GM12878 (cell line): ENCODE results near the gene RPP30. TPM values are rescaled to one million over a fixed set of nuclear protein-coding genes. Genes with fewer than 3 reads are reported as not detected.

Experiments
- ATAC-seq: fragments of 200-7000 bp; cut with Tn5 transposase; 3 replicates; pipeline ENCODE4 v1.9.1; 2020; ENCODE audit warnings: mild to moderate bottlenecking, moderate library complexity
- BruUV-seq: library from RNA; stranded (reverse); fragments of 400-500 nt; replicated peaks from 2 replicates; lab custom pipeline; 2021; lab: Mats Ljungman, UMichigan
- CTCF ChIA-PET: fragments of 300-600 bp; sonication (Branson Sonifier 250); formaldehyde crosslinking; extraction: SDS; loops from one replicate; lab custom pipeline; 2021; ENCODE audit warnings: inconsistent platforms; lab: Yijun Ruan, JAX
- POLR2A ChIA-PET: fragments of 350-600 bp; formaldehyde crosslinking; extraction: SDS; loops from one replicate; lab custom pipeline; 2021; ENCODE audit warnings: inconsistent platforms; lab: Charles Lee
- RAD21 ChIA-PET: fragments of 300-600 bp; sonication (Branson Sonifier 250); formaldehyde crosslinking; loops from one replicate; lab custom pipeline; 2023; ENCODE audit warnings: antibody characterized with exemption; ENCODE audit not compliant: unreplicated experiment; lab: Charles Lee
- SMC1A ChIA-PET: fragments of 300-600 bp; sonication (Branson Sonifier 250); formaldehyde crosslinking; loops from one replicate; lab custom pipeline; 2023; ENCODE audit not compliant: unreplicated experiment, uncharacterized antibody; lab: Charles Lee
- DNase-seq: peaks from one replicate; pipeline ENCODE4 v3.0.0-alpha.2; 2011; ENCODE audit warnings: low read depth, low spot score
- FAIRE-seq: peaks from 3 replicates; lab custom pipeline; 2011; peaks lifted over from hg19 to GRCh38; lab: Jason Lieb, UNC
- H2AFZ ChIP-seq: 2 replicates; pipeline ENCODE4 v1.6.0; 2011; ENCODE audit warnings: low read depth, low read length, control low read depth; ENCODE audit not compliant: control insufficient read depth
- H3K27ac ChIP-seq: 2 replicates; pipeline ENCODE4 v1.5.1; 2011; ENCODE audit warnings: control low read depth; ENCODE audit not compliant: control insufficient read depth, insufficient read depth
- H3K27me3 ChIP-seq, 2 experiments: replicated peaks in 1 of 2; 2 replicates each; pipeline versions ENCODE4 v1.6.0 to v1.6.1; 2011; ENCODE audit warnings: low read length in 1 of 2; ENCODE audit not compliant: control insufficient read depth in 2 of 2, insufficient read depth in 2 of 2
- H3K36me3 ChIP-seq, 2 experiments: 2 replicates each; pipeline ENCODE4 v1.5.1; 2011; ENCODE audit warnings: low read length in 1 of 2; ENCODE audit not compliant: control insufficient read depth in 2 of 2, insufficient read depth in 2 of 2
- H3K4me1 ChIP-seq: 2 replicates; pipeline ENCODE4 v1.6.1; 2011; ENCODE audit warnings: mild to moderate bottlenecking, low read length, moderate library complexity, mixed read lengths; ENCODE audit not compliant: control insufficient read depth, insufficient read depth
- H3K4me2 ChIP-seq: 2 replicates; pipeline ENCODE4 v1.6.0; 2011; ENCODE audit warnings: control low read depth; ENCODE audit not compliant: control insufficient read depth, insufficient read depth
- H3K4me3 ChIP-seq: fragments of 200-600 bp; sonication (generic); 2 replicates; pipeline ENCODE4 v1.5.1; 2016
- H3K79me2 ChIP-seq: 2 replicates; pipeline ENCODE4 v1.6.0; 2011; ENCODE audit warnings: low read length; ENCODE audit not compliant: control insufficient read depth, insufficient read depth
- H3K9ac ChIP-seq: 2 replicates; pipeline ENCODE4 v1.8.0; 2011; ENCODE audit warnings: low read length, control low read depth, mixed read lengths; ENCODE audit not compliant: control insufficient read depth, insufficient read depth
- H3K9me3 ChIP-seq: replicated peaks from 3 replicates; pipeline ENCODE4 v1.5.1; 2011; ENCODE audit warnings: mild to moderate bottlenecking, low read length; ENCODE audit not compliant: control insufficient read depth, insufficient read depth
- H4K20me1 ChIP-seq: 2 replicates; pipeline ENCODE4 v1.6.0; 2011; ENCODE audit not compliant: control insufficient read depth, insufficient read depth
- CTCF ChIP-seq, 3 experiments: IDR thresholded peaks in 2 of 3; conservative IDR thresholded peaks in 1 of 3; 2 replicates each; pipeline ENCODE4 v1.5.1; 2011; ENCODE audit warnings: low read depth in 3 of 3, low read length in 3 of 3, mild to moderate bottlenecking in 3 of 3, control low read depth in 2 of 3, moderate library complexity in 2 of 3, inconsistent platforms in 1 of 3, mixed read lengths in 1 of 3; ENCODE audit not compliant: control insufficient read depth in 2 of 3, insufficient read depth in 1 of 3; ENCODE audit errors: extremely low read depth in 1 of 3
- HDAC6 ChIP-seq: fragments of 200-600 bp; sonication (generic); IDR thresholded peaks from one replicate; pipeline ENCODE4 v1.8.0; 2017; ENCODE audit warnings: antibody characterized with exemption; ENCODE audit not compliant: unreplicated experiment
- RAD21 ChIP-seq: IDR thresholded peaks from 2 replicates; pipeline ENCODE4 v1.6.1; 2011; ENCODE audit warnings: mild to moderate bottlenecking, low read depth, low read length, moderate library complexity; ENCODE audit not compliant: insufficient read depth
- SMC3 ChIP-seq: IDR thresholded peaks from 2 replicates; pipeline ENCODE4 v1.6.1; 2011; ENCODE audit warnings: low read length, improper control_type of control experiment, borderline replicate concordance
- STAT3 ChIP-seq: IDR thresholded peaks from 2 replicates; pipeline ENCODE4 v1.6.1; 2011; ENCODE audit warnings: low read depth, low read length, improper control_type of control experiment
- WGBS: methylation state at CpG from one replicate; pipeline ENCODE4 v1.1.6; 2016; ENCODE audit warnings: low lambda C conversion rate; ENCODE audit not compliant: insufficient replicate concordance, insufficient coverage; ENCODE audit errors: missing lambda C conversion rate; 5-methylcytosine and 5-hydroxymethylcytosine counted together
- in situ Hi-C: fragments of 300-500 bp; cut with MboI; formaldehyde crosslinking; loops from 9 replicates; pipeline ENCODE4 v1.14.3; 2018; ENCODE audit warnings: mixed read lengths
- intact Hi-C: fragments of 100-400 bp; cut with micrococcal nuclease; formaldehyde crosslinking; loops from one replicate; pipeline ENCODE4 v1.14.2; 2022; ENCODE audit not compliant: unreplicated experiment
- polyA plus RNA-seq, 11 experiments: library from polyadenylated mRNA; depleted of rRNA in 4 of 11; unstranded in 6 of 11; stranded (reverse) in 5 of 11; fragments of >200 nt; fragmentation: Nextera tagmentation in 4 of 11; fragmentation: Illumina TruSeq in 1 of 11; extraction: Ambion mirVana in 4 of 11; extraction: Trizol in 1 of 11; gene quantifications; 1 replicate in 1 of 11; 2 replicates in 10 of 11; pipeline versions ENCODE4 v1.2.1 to v1.2.3, GENCODE V29; 2011 to 2016; ENCODE audit warnings: inconsistent platforms in 2 of 11, missing spikeins in 2 of 11, low read depth in 1 of 11
- total RNA-seq, 4 experiments: library from RNA; depleted of rRNA in 3 of 4; stranded (reverse); fragments of >200 nt in 3 of 4; fragmentation: Illumina TruSeq in 1 of 4; extraction: Trizol in 1 of 4; gene quantifications; 2 replicates each; pipeline versions ENCODE4 v1.2.1 to v1.2.3, GENCODE V29; 2013 to 2021

Gene RPP30
- total and polyA plus RNA-seq, 10 of the 15 experiments (the other 5 are each of a cell fraction or from before 2014, with no cell fraction given), result 48.0 to 208 (median 72.6) TPM

- Histone ChIP-seq H3K4me1 (no peaks in the 10 kb centered on the region), H3K4me3 (no peak overlapping the region), H3K9ac (no peak overlapping the region), H3K79me2 (no peaks in the 10 kb centered on the region), H3K27ac (no peak overlapping the region), H3K36me3 (no peaks in the 10 kb centered on the region), H4K20me1 (no peaks in the 10 kb centered on the region), H3K27me3 (no peaks in the 10 kb centered on the region; a peak in 2 of 4 replicates), H3K4me2 (no peak overlapping the region), H2AFZ (no peak overlapping the region), H3K9me3 (no peaks in the 10 kb centered on the region)
- POLR2A ChIA-PET, result no interaction called here
- RAD21 ChIA-PET, result interaction anchor here (0.6 to 1.7 kb wide), 2 partner anchors 112 to 115 kb away, joined by 3 to 6 read pairs; no protein-coding TSS in a partner anchor
- TF ChIP-seq HDAC6 (no peak), STAT3 (no peak), RAD21 (peak; percentile 76), CTCF (IDR thresholded peaks at IDR 0.05 in 2 of 3, conservative IDR thresholded peaks at IDR 0.05 in 1 of 3; ENCODE audit: control insufficient read depth in 2 of 3, extremely low read depth in 1 of 3, insufficient read depth in 1 of 3, low read depth in 3 of 3, low read length in 3 of 3) (peak; percentile 58 to 69 (median 66)), SMC3 (peak; percentile 79; the same call in 1 of the 2 replicates)
- peak; percentile 23; the same call in 1 of the 3 replicates for ATAC-seq
- 0% methylated on average over 2 of the region's 2 CpGs for WGBS
- SMC1A ChIA-PET, result interaction anchor here (0.7 to 1.4 kb wide), 3 partner anchors 12 to 112 kb away, joined by 3 to 8 read pairs (median 3); no protein-coding TSS in a partner anchor
- peak; percentile 35 for FAIRE-seq
- CTCF ChIA-PET, result interaction anchor here (0.6 to 4.1 kb wide), 8 partner anchors 9 to 1413 kb away, joined by 3 to 23 read pairs (median 8); partner anchors contain the start of gene RPP30
- intact Hi-C loops (loop anchor here (1.0 to 10.0 kb wide), 3 partner anchors 112 to 1070 kb away; no protein-coding TSS in a partner anchor), in situ Hi-C loops (no loop called here)
- no peak for DNase-seq
- BruUV-seq, result no TSS peak
Measured at GRCh38 chr10:90862908-90863514, 8.8 kb upstream of the RPP30 start.
